ENCODE measurements around the gene LRP1B. TPM values are rescaled to one million over a fixed set of nuclear protein-coding genes. Genes with fewer than 3 reads are reported as not detected.
A peak's percentile ranks its signal among the peaks of the same experiment; 100 is the strongest.

LRP1B gene
- total and polyA plus RNA-seq, 8 donors, result 0.03 to 1.6 (median 0.84) TPM

DNA sequence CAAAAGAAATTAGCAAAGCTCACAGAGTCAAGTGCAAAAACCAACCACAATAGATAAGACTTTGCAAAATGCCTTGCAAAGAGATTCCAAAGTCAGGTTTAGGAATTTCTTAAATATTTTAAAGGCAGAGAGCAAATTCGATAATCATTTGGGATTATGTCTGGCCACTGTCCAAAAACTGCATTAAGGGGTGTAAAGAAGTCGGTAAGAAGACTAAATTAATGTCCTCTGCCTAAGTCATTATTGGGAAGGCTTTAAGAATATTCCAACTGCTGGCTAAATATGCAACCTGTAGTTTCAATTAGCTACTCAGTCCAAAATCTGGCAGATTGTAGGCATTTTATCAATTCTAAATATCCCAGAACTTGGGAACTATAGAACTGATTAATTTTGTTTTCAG, 13.7 kb upstream of the LRP1B start:
- no peaks in the 10 kb centered on the region for H3K36me3 ChIP-seq
- H3K9me3 ChIP-seq, result no peaks in the 10 kb centered on the region
- no peaks in the 10 kb centered on the region for H3K4me1 ChIP-seq
- no peak overlapping the region for H3K4me3 ChIP-seq
- H3K27me3 ChIP-seq, result no peaks in the 10 kb centered on the region
- H3K27ac ChIP-seq, result no peak overlapping the region
- DNase-seq, result no peak
- intact Hi-C loops (cut with DNase I), result no loop called here
- TF ChIP-seq CTCF (IDR thresholded peaks at IDR 0.05), result no peak
- no peak for ATAC-seq

DNA sequence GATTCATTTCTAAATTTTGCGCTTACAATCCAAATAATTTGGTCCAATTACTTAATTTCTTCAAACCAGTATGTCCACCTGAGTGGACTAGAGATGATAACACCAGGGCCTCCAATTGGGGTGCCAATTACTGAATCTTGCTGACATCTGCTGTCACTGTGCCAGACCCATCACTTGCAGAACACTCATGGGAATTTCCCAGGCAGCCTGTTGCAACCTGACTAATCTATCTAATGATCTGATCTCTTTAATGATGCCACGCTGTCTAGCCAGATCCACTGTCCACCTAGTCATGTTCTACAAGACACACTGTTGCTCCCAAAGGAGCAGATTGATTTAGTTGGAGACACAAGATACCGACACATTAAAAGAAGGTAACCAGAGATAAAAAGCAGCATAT, 11.8 kb upstream of the LRP1B start:
- H3K27ac ChIP-seq, result no peak overlapping the region
- H3K9me3 ChIP-seq, result no peaks in the 10 kb centered on the region
- ATAC-seq (no peak), DNase-seq (no peak)
- intact Hi-C loops (cut with DNase I), result no loop called here
- H3K4me1 ChIP-seq, result no peaks in the 10 kb centered on the region
- no peaks in the 10 kb centered on the region for H3K36me3 ChIP-seq
- no peak for TF ChIP-seq CTCF (IDR thresholded peaks at IDR 0.05)
- no peak overlapping the region for H3K4me3 ChIP-seq
- no peaks in the 10 kb centered on the region for H3K27me3 ChIP-seq

DNA sequence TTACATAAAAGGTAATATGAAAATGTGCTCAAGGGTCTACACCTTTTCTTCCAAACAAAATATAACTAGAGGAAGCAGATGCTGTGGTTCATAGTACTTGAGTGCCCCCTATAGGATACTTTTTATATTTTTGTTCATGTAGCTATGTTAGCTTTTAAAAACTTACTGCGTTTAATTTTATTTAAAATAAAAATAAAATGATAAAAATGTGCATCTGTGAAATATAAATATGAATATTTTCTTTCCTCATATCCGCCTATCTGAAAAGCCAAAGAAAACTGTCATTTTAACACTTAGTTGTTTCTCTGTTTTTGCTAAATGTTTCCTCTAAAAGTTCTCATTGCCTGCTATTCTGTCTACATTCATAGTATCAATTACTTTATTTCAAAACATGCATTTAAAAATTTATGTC, 9.6 kb upstream of the LRP1B start:
- Histone ChIP-seq H3K4me1 (no peaks in the 10 kb centered on the region), H3K9me3 (no peaks in the 10 kb centered on the region), H3K27ac (no peak overlapping the region), H3K4me3 (no peak overlapping the region), H3K27me3 (no peaks in the 10 kb centered on the region), H3K36me3 (no peaks in the 10 kb centered on the region)
- ATAC-seq (peak; percentile 65), DNase-seq (peak in 1 of 4 donors; percentile 39)
- intact Hi-C loops (cut with DNase I), result no loop called here
- TF ChIP-seq CTCF (IDR thresholded peaks at IDR 0.05), result peak in 1 of 2 donors; percentile 37

DNA sequence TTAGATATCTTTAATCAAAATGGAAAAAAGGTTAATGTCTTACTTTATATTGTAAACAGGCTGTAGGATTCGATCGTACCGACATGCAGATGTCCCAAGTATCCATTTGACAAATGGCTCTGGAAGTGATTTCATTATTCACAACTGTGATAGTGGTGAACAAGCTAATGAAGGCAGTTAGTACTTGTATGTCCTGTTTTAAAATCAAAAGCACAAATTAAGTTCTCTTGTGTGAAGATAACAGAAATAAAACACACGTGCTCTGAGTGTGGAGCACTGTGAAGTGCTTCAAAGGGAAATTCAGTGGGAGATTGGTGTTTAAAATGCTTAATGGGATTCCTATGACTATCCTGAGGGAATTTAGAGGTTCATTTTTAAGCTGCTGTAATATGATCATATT, 8.6 kb upstream of the LRP1B start:
- no peaks in the 10 kb centered on the region for H3K36me3 ChIP-seq
- intact Hi-C loops (cut with DNase I), result no loop called here
- H3K27me3 ChIP-seq, result no peaks in the 10 kb centered on the region
- ATAC-seq (no peak), DNase-seq (no peak)
- H3K27ac ChIP-seq, result no peak overlapping the region
- TF ChIP-seq CTCF (IDR thresholded peaks at IDR 0.05), result no peak
- H3K4me1 ChIP-seq, result no peaks in the 10 kb centered on the region
- H3K4me3 ChIP-seq, result no peak overlapping the region
- H3K9me3 ChIP-seq, result no peaks in the 10 kb centered on the region

DNA sequence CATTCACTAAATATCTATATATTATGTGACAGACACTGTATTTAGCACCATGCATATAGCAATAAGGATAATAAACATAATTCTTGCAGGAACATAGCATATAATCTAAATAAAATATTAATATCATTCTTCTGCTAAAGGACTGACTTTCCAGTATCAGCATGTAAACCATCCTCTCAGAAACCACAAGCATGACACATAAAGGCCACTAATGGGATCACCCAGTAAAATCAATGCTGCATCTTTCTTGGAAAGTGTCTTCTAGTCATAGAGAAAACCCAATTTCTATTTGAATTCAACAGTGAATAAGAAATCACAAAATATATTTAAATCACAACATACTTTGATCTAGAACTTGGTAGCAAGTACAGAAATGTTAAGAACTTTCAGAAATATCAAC, 5.8 kb upstream of the LRP1B start:
- H3K4me1 ChIP-seq, result no peaks in the 10 kb centered on the region
- peaks cover 6 to 26% of the 10 kb centered on the region in 2 donors for H3K27me3 ChIP-seq
- no peak for TF ChIP-seq CTCF (IDR thresholded peaks at IDR 0.05)
- H3K4me3 ChIP-seq, result no peak overlapping the region
- H3K27ac ChIP-seq, result no peak overlapping the region
- no peaks in the 10 kb centered on the region for H3K36me3 ChIP-seq
- intact Hi-C loops (cut with DNase I), result no loop called here
- DNase-seq, result no peak
- no peak for ATAC-seq
- no peaks in the 10 kb centered on the region for H3K9me3 ChIP-seq

Measured in left lung (tissue), 10 donors.